Measurements from ENCODE around the gene KIF3B.

DNA sequence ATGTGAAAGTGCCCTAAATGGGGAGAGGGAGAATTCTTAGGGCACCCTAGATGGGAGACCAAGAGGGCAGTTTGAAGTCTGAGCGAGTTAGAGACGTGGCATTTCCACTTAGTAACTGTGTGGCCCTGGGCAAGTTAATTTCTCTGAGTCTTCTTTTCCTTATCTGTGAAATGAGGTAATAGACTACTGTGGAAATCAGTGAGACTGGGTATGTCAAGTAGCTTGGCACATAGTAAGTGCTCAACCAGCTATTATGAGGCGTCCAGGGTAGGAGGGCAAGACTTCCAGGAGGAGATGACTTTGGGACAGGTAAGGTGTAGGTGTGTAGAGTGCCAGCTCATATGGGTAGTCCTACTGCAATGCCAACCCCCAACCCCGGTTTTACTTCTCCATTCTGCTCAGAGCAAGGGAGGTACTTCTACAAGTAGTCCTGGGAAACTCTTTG, 770 bp downstream of the KIF3B start:
- TF ChIP-seq EZH2 (IDR thresholded peaks at IDR 0.05; ENCODE audit: low read depth), result no peak
- TF ChIP-seq, protein P1, sequence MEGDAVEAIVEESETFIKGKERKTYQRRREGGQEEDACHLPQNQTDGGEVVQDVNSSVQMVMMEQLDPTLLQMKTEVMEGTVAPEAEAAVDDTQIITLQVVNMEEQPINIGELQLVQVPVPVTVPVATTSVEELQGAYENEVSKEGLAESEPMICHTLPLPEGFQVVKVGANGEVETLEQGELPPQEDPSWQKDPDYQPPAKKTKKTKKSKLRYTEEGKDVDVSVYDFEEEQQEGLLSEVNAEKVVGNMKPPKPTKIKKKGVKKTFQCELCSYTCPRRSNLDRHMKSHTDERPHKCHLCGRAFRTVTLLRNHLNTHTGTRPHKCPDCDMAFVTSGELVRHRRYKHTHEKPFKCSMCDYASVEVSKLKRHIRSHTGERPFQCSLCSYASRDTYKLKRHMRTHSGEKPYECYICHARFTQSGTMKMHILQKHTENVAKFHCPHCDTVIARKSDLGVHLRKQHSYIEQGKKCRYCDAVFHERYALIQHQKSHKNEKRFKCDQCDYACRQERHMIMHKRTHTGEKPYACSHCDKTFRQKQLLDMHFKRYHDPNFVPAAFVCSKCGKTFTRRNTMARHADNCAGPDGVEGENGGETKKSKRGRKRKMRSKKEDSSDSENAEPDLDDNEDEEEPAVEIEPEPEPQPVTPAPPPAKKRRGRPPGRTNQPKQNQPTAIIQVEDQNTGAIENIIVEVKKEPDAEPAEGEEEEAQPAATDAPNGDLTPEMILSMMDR (conservative IDR thresholded peaks at IDR 0.05), result no peak
